Sigmoid colon (tissue), 7 donors: ENCODE measurements around the gene DMRTA2. TPM values are rescaled to one million over a fixed set of nuclear protein-coding genes. Genes with fewer than 3 reads are reported as not detected.

Experiments used
- DNase-seq: peaks from one replicate; pipeline ENCODE4 v3.0.0-alpha.2; 2019
- H3K27ac ChIP-seq, 4 donors: fragments of 200-600 bp; sonication (generic); one replicate each; pipeline ENCODE4 v1.5.1; 2016 to 2019; ENCODE audit warnings: mild to moderate bottlenecking in 1 of 4
- H3K27me3 ChIP-seq, 3 donors: fragments of 200-600 bp; sonication (generic); one replicate each; pipeline ENCODE4 v1.5.1; 2019; ENCODE audit warnings: mild to moderate bottlenecking in 1 of 3
- H3K36me3 ChIP-seq, 4 donors: fragments of 200-600 bp; sonication (generic); one replicate each; pipeline ENCODE4 v1.5.1; 2016 to 2019
- H3K4me1 ChIP-seq, 4 donors: fragments of 200-600 bp; sonication (generic); one replicate each; pipeline ENCODE4 v1.5.1; 2017 to 2019
- H3K4me3 ChIP-seq, 4 donors: fragments of 200-600 bp; sonication (generic); one replicate each; pipeline ENCODE4 v1.5.1; 2017 to 2019; ENCODE audit warnings: mild to moderate bottlenecking in 2 of 4, moderate library complexity in 1 of 4
- H3K9me3 ChIP-seq, 4 donors: fragments of 200-600 bp in 3 of 4; sonication (generic) in 3 of 4; one replicate each; pipeline versions ENCODE4 v1.5.1 to v1.6.1; 2013 to 2019
- EP300 ChIP-seq, 4 donors: sonication (generic); formaldehyde crosslinking; IDR thresholded peaks; one replicate each; pipeline ENCODE4 v1.6.1; 2017; ENCODE audit warnings: antibody characterized with exemption in 4 of 4
- POLR2A ChIP-seq, 2 donors: fragments of 450-650 bp; IDR thresholded peaks; one replicate each; pipeline ENCODE4 v1.6.1; 2016; ENCODE audit warnings: antibody characterized with exemption in 2 of 2, mild to moderate bottlenecking in 2 of 2, moderate library complexity in 2 of 2
- POLR2AphosphoS5 ChIP-seq, 4 donors: sonication (generic); formaldehyde crosslinking; IDR thresholded peaks; one replicate each; pipeline ENCODE4 v1.6.1; 2017; ENCODE audit warnings: antibody characterized with exemption in 4 of 4
- WGBS, 2 donors: extraction: QIAGEN DNeasy Blood & Tissue Kit; methylation state at CpG; one replicate each; pipeline ENCODE4 v1.1.7; 2013; 5-methylcytosine and 5-hydroxymethylcytosine counted together
- intact Hi-C: fragments of 100-400 bp; cut with DNase I; formaldehyde crosslinking; loops from one replicate; pipeline ENCODE4 v1.15.1; 2023
- polyA plus RNA-seq, 3 donors: library from polyadenylated mRNA; stranded (reverse); fragments of 200-250 nt; gene quantifications; one replicate each; pipeline ENCODE4 v1.2.3, GENCODE V29; 2013
- total RNA-seq, 4 donors: library from RNA; depleted of rRNA; stranded (reverse); fragments of >200 nt; gene quantifications; one replicate each; pipeline ENCODE4 v1.1.0, GENCODE V29; 2016
- TF ChIP-seq, protein P1 (sequence below), 4 experiments: fragments of 450-650 bp in 3 of 4; fragments of 200-600 bp in 1 of 4; IDR thresholded peaks; one replicate each; pipeline ENCODE4 v1.5.1; 2016 to 2019; ENCODE audit warnings: antibody characterized with exemption in 4 of 4, mild to moderate bottlenecking in 3 of 4, moderate library complexity in 2 of 4
- donor health status: healthy with polysubstance abuse.
- donor health status: Bipolar disorder and iron deficiency.
- donor health status: healthy.

Gene DMRTA2
- total and polyA plus RNA-seq, 7 donors, result 0.04 to 0.55 (median 0.27) TPM; not detected in 4

DNA sequence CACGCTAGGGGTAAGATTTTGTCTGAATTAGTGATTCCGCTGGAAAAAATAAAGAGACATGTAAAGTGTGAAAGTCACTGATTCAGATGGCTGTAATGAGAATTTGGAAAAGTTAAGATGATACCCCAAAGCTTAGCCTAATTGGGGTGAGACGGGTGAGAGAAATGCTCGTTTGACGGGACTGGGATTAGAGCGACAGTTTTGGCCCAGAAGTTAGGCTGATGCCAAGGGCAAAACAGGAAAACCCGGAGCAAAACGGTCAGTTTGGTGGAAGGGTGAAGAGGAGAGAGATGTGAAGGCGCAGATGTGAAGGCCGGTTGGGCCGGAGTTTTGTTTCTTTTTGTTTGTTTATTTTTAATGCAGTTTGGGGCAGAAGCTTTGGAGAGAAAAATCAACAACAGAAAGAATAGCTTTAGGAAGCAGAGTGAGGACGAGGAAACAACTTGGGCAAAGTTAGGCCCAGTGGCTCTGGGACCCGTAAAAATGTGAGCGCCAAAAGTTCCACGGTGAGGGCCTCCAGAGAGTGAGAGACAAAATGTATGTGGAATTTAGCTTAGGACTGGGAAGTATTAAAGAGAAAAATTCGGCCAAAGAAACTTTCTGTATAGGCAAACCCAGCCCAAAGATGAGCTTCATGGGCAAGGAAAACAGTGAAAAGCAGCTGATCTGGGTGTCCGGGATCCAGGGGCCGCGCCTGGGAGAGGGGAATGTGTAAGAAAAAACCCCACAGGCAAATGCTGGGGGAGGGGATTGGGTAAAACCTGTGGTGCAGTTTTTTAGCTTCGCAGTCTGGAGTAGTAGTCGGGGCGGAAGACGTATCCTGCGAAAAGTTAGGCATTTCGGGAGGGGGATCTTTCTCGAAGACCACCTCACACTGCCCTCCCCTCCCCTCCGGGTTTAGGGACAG is 1.2 kb downstream of the DMRTA2 start:
- H3K36me3 ChIP-seq, result no peaks in the 10 kb centered on the region
- 19 to 33% methylated on average over 27 of the region's 27 CpGs for WGBS, 2 donors
- H3K9me3 ChIP-seq, result no peaks in the 10 kb centered on the region
- H3K4me3 ChIP-seq, result no peak overlapping the region
- DNase-seq, result no peak
- H3K4me1 ChIP-seq, result peaks cover 0 to 84% (median 75%) of the 10 kb centered on the region in 4 donors
- no peak for TF ChIP-seq EP300 (IDR thresholded peaks at IDR 0.05)
- no peak for TF ChIP-seq POLR2AphosphoS5 (IDR thresholded peaks at IDR 0.05)
- no peak for TF ChIP-seq POLR2A (IDR thresholded peaks at IDR 0.05)
- TF ChIP-seq, protein P1, sequence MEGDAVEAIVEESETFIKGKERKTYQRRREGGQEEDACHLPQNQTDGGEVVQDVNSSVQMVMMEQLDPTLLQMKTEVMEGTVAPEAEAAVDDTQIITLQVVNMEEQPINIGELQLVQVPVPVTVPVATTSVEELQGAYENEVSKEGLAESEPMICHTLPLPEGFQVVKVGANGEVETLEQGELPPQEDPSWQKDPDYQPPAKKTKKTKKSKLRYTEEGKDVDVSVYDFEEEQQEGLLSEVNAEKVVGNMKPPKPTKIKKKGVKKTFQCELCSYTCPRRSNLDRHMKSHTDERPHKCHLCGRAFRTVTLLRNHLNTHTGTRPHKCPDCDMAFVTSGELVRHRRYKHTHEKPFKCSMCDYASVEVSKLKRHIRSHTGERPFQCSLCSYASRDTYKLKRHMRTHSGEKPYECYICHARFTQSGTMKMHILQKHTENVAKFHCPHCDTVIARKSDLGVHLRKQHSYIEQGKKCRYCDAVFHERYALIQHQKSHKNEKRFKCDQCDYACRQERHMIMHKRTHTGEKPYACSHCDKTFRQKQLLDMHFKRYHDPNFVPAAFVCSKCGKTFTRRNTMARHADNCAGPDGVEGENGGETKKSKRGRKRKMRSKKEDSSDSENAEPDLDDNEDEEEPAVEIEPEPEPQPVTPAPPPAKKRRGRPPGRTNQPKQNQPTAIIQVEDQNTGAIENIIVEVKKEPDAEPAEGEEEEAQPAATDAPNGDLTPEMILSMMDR (IDR thresholded peaks at IDR 0.05), result no peak
- H3K27ac ChIP-seq, result no peak overlapping the region
- H3K27me3 ChIP-seq, result peaks cover 95 to 100% (median 100%) of the 10 kb centered on the region in 3 donors
- intact Hi-C loops, result no loop called here

DNA sequence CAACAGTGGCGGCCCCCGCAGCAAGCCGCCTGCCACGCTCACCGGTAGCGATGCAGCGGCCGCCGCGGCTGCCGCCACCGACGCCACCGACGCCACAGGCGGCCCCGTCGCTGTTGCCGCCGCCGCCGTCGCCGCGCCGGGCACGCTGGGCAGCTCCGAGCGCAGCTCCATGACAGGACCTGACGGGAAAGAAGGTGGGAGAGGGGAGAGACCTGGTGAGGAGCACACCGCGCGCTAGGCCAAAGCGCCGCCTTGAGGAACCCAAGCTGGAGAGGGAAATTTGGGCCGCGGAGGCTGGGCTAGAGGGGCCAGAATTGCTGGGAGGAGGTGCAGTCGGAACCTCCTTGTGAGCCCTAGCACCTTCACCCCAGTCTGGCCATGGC is 1.9 kb downstream of the DMRTA2 start:
- Histone ChIP-seq H3K4me3 (no peak overlapping the region), H3K27ac (no peak overlapping the region), H3K9me3 (no peaks in the 10 kb centered on the region), H3K36me3 (no peaks in the 10 kb centered on the region), H3K27me3 (peaks cover 95 to 100% (median 100%) of the 10 kb centered on the region in 3 donors), H3K4me1 (peaks cover 0 to 84% (median 76%) of the 10 kb centered on the region in 4 donors)
- WGBS, 2 donors, result 4 to 11% methylated on average over 38 of the region's 38 CpGs
- TF ChIP-seq POLR2AphosphoS5 (IDR thresholded peaks at IDR 0.05), result no peak
- TF ChIP-seq EP300 (IDR thresholded peaks at IDR 0.05), result no peak
- TF ChIP-seq POLR2A (IDR thresholded peaks at IDR 0.05), result no peak
- TF ChIP-seq, protein P1 (IDR thresholded peaks at IDR 0.05), result no peak
- DNase-seq, result no peak
- intact Hi-C loops, result no loop called here

DNA sequence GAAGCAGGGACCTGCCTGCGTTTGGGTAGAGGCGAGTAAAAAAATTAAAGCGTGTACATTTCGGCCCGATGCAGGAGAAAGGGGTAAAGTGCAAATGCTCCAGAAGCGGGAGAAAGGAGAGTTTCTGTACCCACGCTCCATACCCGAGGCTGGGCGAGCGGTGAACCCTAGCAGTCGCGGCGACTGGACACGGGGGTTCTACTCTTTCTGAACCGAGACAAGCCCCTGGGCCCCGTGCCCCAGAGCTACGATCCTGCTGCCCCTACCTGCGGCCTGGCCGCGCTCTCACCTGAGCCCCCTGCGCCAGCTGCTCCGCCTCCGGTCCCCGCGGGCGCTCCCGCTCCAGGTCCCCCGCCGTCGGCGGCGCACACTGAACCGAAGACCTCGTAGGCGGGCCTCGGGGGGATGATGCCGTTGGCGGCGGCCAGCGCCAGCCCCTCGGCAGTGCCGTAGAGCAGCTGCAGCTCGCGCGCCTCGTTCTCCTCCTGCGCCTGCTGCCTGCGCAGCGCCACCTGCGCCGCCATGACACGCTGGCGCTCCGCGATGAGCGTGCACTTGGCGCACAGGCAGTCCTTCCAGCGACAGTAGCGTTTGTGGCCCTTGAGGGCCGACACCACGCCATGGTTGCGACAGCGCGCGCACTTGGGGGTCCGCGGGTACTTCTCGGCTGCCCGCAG is 2.4 kb downstream of the DMRTA2 start:
- no peak overlapping the region for H3K4me3 ChIP-seq
- H3K36me3 ChIP-seq, result no peaks in the 10 kb centered on the region
- TF ChIP-seq POLR2A (IDR thresholded peaks at IDR 0.05) (no peak), POLR2AphosphoS5 (IDR thresholded peaks at IDR 0.05) (no peak), EP300 (IDR thresholded peaks at IDR 0.05) (no peak)
- TF ChIP-seq, protein P1 (IDR thresholded peaks at IDR 0.05), result no peak
- H3K4me1 ChIP-seq, result peaks cover 0 to 85% (median 80%) of the 10 kb centered on the region in 4 donors
- WGBS, 2 donors, result 4 to 5% methylated on average over 69 of the region's 69 CpGs
- peaks cover 92 to 100% (median 100%) of the 10 kb centered on the region in 3 donors for H3K27me3 ChIP-seq
- no peak for DNase-seq
- intact Hi-C loops, result no loop called here
- no peak overlapping the region for H3K27ac ChIP-seq
- no peaks in the 10 kb centered on the region for H3K9me3 ChIP-seq

DNA sequence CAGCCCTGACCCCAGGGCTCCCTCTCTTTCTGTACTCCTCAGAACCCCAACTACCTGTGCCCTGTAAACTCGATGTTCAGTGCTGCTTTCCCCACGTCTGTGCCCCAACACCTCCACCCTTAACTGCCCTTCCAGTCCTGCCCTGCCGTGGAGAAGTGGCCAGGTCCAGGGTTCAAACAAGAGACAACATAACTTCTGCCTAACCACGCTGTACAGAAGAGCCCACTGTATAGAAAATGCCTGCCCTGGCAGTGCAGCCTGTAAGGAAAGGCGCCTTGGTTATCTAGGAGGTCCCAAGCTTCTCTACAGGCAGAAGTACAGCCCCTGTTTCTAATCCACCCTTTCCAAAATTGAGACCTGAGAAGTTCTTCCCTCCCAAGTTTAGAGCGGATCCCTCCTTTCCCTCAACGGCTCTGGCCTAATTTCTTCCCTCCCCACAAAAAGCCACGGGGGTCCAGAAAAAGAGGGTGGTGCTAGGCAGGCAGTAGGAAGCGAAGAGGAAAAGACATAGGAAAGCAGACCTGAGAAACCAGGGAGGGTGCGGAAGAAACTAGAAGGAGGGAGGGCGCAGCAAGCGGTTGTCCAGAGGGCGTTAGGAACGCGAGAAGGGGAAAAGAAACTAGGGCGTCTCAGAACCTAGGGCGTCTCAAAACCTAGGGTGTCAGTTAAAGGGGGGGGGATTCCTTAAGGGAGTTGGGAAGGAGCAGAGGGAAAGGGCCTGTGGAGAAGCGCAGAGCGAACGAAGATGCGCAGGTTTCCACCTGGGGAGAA is 3.2 kb downstream of the DMRTA2 start:
- WGBS, 2 donors, result 12 to 13% methylated on average over 21 of the region's 21 CpGs
- Histone ChIP-seq H3K27me3 (peaks cover 92 to 100% (median 100%) of the 10 kb centered on the region in 3 donors), H3K27ac (no peak overlapping the region), H3K9me3 (no peaks in the 10 kb centered on the region), H3K4me3 (no peak overlapping the region), H3K36me3 (no peaks in the 10 kb centered on the region), H3K4me1 (peaks cover 0 to 86% (median 75%) of the 10 kb centered on the region in 4 donors)
- intact Hi-C loops, result no loop called here
- TF ChIP-seq POLR2A (IDR thresholded peaks at IDR 0.05), result no peak
- TF ChIP-seq POLR2AphosphoS5 (IDR thresholded peaks at IDR 0.05), result no peak
- TF ChIP-seq, protein P1 (IDR thresholded peaks at IDR 0.05), result no peak
- TF ChIP-seq EP300 (IDR thresholded peaks at IDR 0.05), result no peak
- DNase-seq, result no peak
